H1 (cell line): Measurements from ENCODE around the gene NOL4L. TPM values are rescaled to one million over a fixed set of nuclear protein-coding genes. Genes with fewer than 3 reads are reported as not detected.

Source experiments
- CTCF ChIA-PET: fragments of 300-600 bp; sonication (Branson Sonifier 250); formaldehyde crosslinking; loops from one replicate; lab custom pipeline; 2021; ENCODE audit not compliant: partially characterized antibody; lab: Charles Lee
- POLR2A ChIA-PET: fragments of 300-600 bp; sonication (Branson Sonifier 250); formaldehyde crosslinking; loops from one replicate; lab custom pipeline; 2021; ENCODE audit warnings: inconsistent platforms; ENCODE audit not compliant: partially characterized antibody; lab: Charles Lee
- DNase-seq, 2 experiments: peaks; one replicate each; pipeline versions ENCODE4 v3.0.0 to v3.0.0-alpha.2; 2010 to 2022; ENCODE audit warnings: low spot score in 2 of 2, low read depth in 1 of 2, mixed read lengths in 1 of 2
- FAIRE-seq: peaks from 2 replicates; lab custom pipeline; 2011; peaks lifted over from hg19 to GRCh38; lab: Jason Lieb, UNC
- H2AFZ ChIP-seq: 2 replicates; pipeline ENCODE4 v1.8.1; 2012; ENCODE audit warnings: low read length, inconsistent platforms
- H2AK5ac ChIP-seq: 2 replicates; pipeline ENCODE4 v1.6.1; 2013; ENCODE audit warnings: low read depth, low read length
- H2BK120ac ChIP-seq: replicated peaks from 2 replicates; pipeline ENCODE3; 2013; ENCODE audit warnings: low read depth, low read length, inconsistent platforms
- H2BK12ac ChIP-seq: 2 replicates; pipeline ENCODE4 v1.6.1; 2013; ENCODE audit warnings: low read depth, low read length
- H2BK15ac ChIP-seq: 2 replicates; pipeline ENCODE4 v1.6.1; 2013; ENCODE audit warnings: low read length
- H2BK20ac ChIP-seq: 2 replicates; pipeline ENCODE4 v1.6.1; 2013; ENCODE audit warnings: low read length
- H2BK5ac ChIP-seq: 2 replicates; pipeline ENCODE4 v1.6.1; 2013; ENCODE audit warnings: low read depth, low read length
- H3K14ac ChIP-seq: 2 replicates; pipeline ENCODE4 v1.6.1; 2013; ENCODE audit warnings: inconsistent platforms; ENCODE audit not compliant: insufficient read length
- H3K18ac ChIP-seq: 2 replicates; pipeline ENCODE4 v1.6.1; 2013; ENCODE audit warnings: low read length; ENCODE audit errors: extremely low read depth
- H3K23ac ChIP-seq: 2 replicates; pipeline ENCODE4 v1.6.1; 2013; ENCODE audit warnings: inconsistent platforms; ENCODE audit not compliant: insufficient read length
- H3K23me2 ChIP-seq: 2 replicates; pipeline ENCODE4 v1.6.1; 2013; ENCODE audit warnings: low read depth, low read length
- H3K27ac ChIP-seq: 2 replicates; pipeline ENCODE4 v1.6.1; 2011; ENCODE audit warnings: low read depth, low read length, inconsistent platforms
- H3K27me3 ChIP-seq, 4 experiments: replicated peaks in 1 of 4; 1 replicate in 1 of 4; 2 replicates in 3 of 4; pipeline versions ENCODE4 v1.6.1 to v1.8.1; 2011 to 2013; ENCODE audit warnings: low read length in 3 of 4, mild to moderate bottlenecking in 3 of 4, inconsistent platforms in 2 of 4, mixed read lengths in 2 of 4, moderate library complexity in 1 of 4; ENCODE audit not compliant: control insufficient read depth in 3 of 4, insufficient read depth in 3 of 4; ENCODE audit errors: extremely low read depth in 1 of 4
- H3K36me3 ChIP-seq, 4 experiments: 2 replicates each; pipeline versions ENCODE4 v1.6.1 to v1.8.1; 2011 to 2013; ENCODE audit warnings: mild to moderate bottlenecking in 4 of 4, low read length in 3 of 4, moderate library complexity in 2 of 4, control low read depth in 1 of 4, inconsistent platforms in 1 of 4; ENCODE audit not compliant: insufficient read depth in 4 of 4, control insufficient read depth in 2 of 4
- H3K4ac ChIP-seq: replicated peaks from 2 replicates; pipeline ENCODE3; 2013; ENCODE audit warnings: low read length, low read depth, mixed read lengths, inconsistent platforms; ENCODE audit not compliant: insufficient read length
- H3K4me1 ChIP-seq, 4 experiments: replicated peaks in 1 of 4; 1 replicate in 1 of 4; 2 replicates in 3 of 4; pipeline versions ENCODE4 v1.6.1 to v1.8.1; 2011 to 2013; ENCODE audit warnings: low read length in 3 of 4, inconsistent platforms in 2 of 4, mixed read lengths in 1 of 4; ENCODE audit not compliant: insufficient read depth in 4 of 4, control insufficient read depth in 3 of 4
- H3K4me2 ChIP-seq, 2 experiments: 2 replicates each; pipeline versions ENCODE4 v1.6.1 to v1.8.1; 2011 to 2013; ENCODE audit warnings: low read depth in 2 of 2, low read length in 2 of 2, control low read depth in 1 of 2, inconsistent platforms in 1 of 2, mild to moderate bottlenecking in 1 of 2; ENCODE audit not compliant: insufficient read depth in 1 of 2
- H3K4me3 ChIP-seq, 4 experiments: fragments of 200-600, 300-600 bp in 1 of 4; sonication (generic), shearing (Covaris generic), sonication (Bioruptor Twin) in 1 of 4; 2 replicates each; pipeline versions ENCODE4 v1.5.1 to v1.8.1; 2011 to 2016; ENCODE audit warnings: low read length in 4 of 4, low read depth in 3 of 4, control low read depth in 2 of 4, inconsistent platforms in 2 of 4, mild to moderate bottlenecking in 2 of 4, mixed read lengths in 1 of 4, moderate library complexity in 1 of 4; ENCODE audit not compliant: insufficient read depth in 2 of 4; ENCODE audit errors: extremely low read depth in 1 of 4
- H3K56ac ChIP-seq: replicated peaks from 2 replicates; pipeline ENCODE3; 2013; ENCODE audit warnings: low read depth, mild to moderate bottlenecking, mixed read lengths, low read length, inconsistent platforms; ENCODE audit not compliant: insufficient read length
- H3K79me1 ChIP-seq: 2 replicates; pipeline ENCODE4 v1.6.1; 2013; ENCODE audit warnings: low read depth, low read length, control low read depth
- H3K79me2 ChIP-seq, 2 experiments: 2 replicates each; pipeline versions ENCODE4 v1.6.1 to v1.8.1; 2012 to 2013; ENCODE audit warnings: low read length in 2 of 2, mild to moderate bottlenecking in 2 of 2, inconsistent platforms in 1 of 2; ENCODE audit not compliant: insufficient read depth in 2 of 2, control insufficient read depth in 1 of 2
- H3K9ac ChIP-seq, 4 experiments: replicated peaks in 1 of 4; 1 replicate in 1 of 4; 2 replicates in 3 of 4; pipeline versions ENCODE4 v1.6.1 to v1.8.1; 2011 to 2013; ENCODE audit warnings: low read depth in 3 of 4, low read length in 3 of 4, control low read depth in 2 of 4, mild to moderate bottlenecking in 2 of 4, moderate library complexity in 2 of 4, inconsistent platforms in 1 of 4; ENCODE audit errors: extremely low read depth in 1 of 4
- H3K9me3 ChIP-seq, 2 experiments: 2 replicates each; pipeline versions ENCODE4 v1.6.1 to v1.8.1; 2012 to 2013; ENCODE audit warnings: mild to moderate bottlenecking in 2 of 2, moderate library complexity in 2 of 2, control low read depth in 1 of 2, inconsistent platforms in 1 of 2, low read depth in 1 of 2, low read length in 1 of 2, mixed read lengths in 1 of 2; ENCODE audit not compliant: insufficient read depth in 2 of 2
- H4K20me1 ChIP-seq, 2 experiments: replicated peaks in 1 of 2; 2 replicates each; pipeline versions ENCODE3 to v1.8.1; 2011 to 2013; ENCODE audit warnings: inconsistent platforms in 2 of 2, low read length in 2 of 2, mild to moderate bottlenecking in 1 of 2; ENCODE audit not compliant: insufficient read depth in 2 of 2, control insufficient read depth in 1 of 2
- H4K5ac ChIP-seq: 2 replicates; pipeline ENCODE4 v1.6.1; 2013; ENCODE audit warnings: low read length, low read depth, mixed read lengths, inconsistent platforms; ENCODE audit not compliant: insufficient read length
- H4K8ac ChIP-seq: 2 replicates; pipeline ENCODE4 v1.8.0; 2013; ENCODE audit warnings: mild to moderate bottlenecking, moderate library complexity, low read length, inconsistent platforms; ENCODE audit not compliant: insufficient read depth; ENCODE audit errors: extremely low read depth
- H4K91ac ChIP-seq: replicated peaks from 2 replicates; pipeline ENCODE3; 2013; ENCODE audit warnings: low read length, mixed read lengths, inconsistent platforms; ENCODE audit not compliant: insufficient read length
- CBX8 ChIP-seq: fragments of 300-800, 300-1000 bp; sonication (generic); IDR thresholded peaks from 2 replicates; pipeline ENCODE4 v1.7.1; 2016; ENCODE audit warnings: low read depth, low read length, borderline replicate concordance
- CHD1 ChIP-seq: IDR thresholded peaks from 2 replicates; pipeline ENCODE4 v1.6.1; 2012; ENCODE audit warnings: low read depth, low read length, improper control_type of control experiment
- CREB1 ChIP-seq: IDR thresholded peaks from 2 replicates; pipeline ENCODE4 v1.6.1; 2012; ENCODE audit warnings: inconsistent platforms
- JUN ChIP-seq: IDR thresholded peaks from 2 replicates; pipeline ENCODE4 v1.6.1; 2011; ENCODE audit warnings: low read depth, mild to moderate bottlenecking, improper control_type of control experiment, low read length
- KDM1A ChIP-seq: fragments of 200-600, 300-600 bp; sonication (generic); IDR thresholded peaks from 2 replicates; pipeline ENCODE4 v1.7.1; 2016; ENCODE audit warnings: mild to moderate bottlenecking, low read length, borderline replicate concordance
- NANOG ChIP-seq: IDR thresholded peaks from 2 replicates; pipeline ENCODE4 v1.6.1; 2011; ENCODE audit warnings: low read length, low read depth, mild to moderate bottlenecking, inconsistent platforms; ENCODE audit not compliant: insufficient read depth, poor library complexity, severe bottlenecking
- RFX5 ChIP-seq: IDR thresholded peaks from 2 replicates; pipeline ENCODE4 v1.6.1; 2011; ENCODE audit warnings: low read depth, low read length, improper control_type of control experiment, borderline replicate concordance
- RXRA ChIP-seq: IDR thresholded peaks from 2 replicates; pipeline ENCODE4 v1.6.1; 2011; ENCODE audit warnings: low read depth, mild to moderate bottlenecking, low read length, moderate library complexity; ENCODE audit not compliant: insufficient read depth
- SIX5 ChIP-seq: IDR thresholded peaks from 2 replicates; pipeline ENCODE4 v1.6.1; 2011; ENCODE audit warnings: mild to moderate bottlenecking, low read depth, low read length
- WGBS, 2 experiments: shearing (Covaris generic) in 1 of 2; methylation state at CpG; one replicate each; pipeline versions ENCODE4 v1.1.6 to v1.1.7; 2013 to 2015; ENCODE audit warnings: low lambda C conversion rate in 2 of 2, mixed read lengths in 2 of 2, inconsistent platforms in 1 of 2, low coverage in 1 of 2, missing lambda C conversion rate in 1 of 2; ENCODE audit not compliant: insufficient replicate concordance in 2 of 2, insufficient coverage in 1 of 2, insufficient read length in 1 of 2; ENCODE audit errors: extremely low coverage in 1 of 2, missing lambda C conversion rate in 1 of 2; 5-methylcytosine and 5-hydroxymethylcytosine counted together
- polyA plus RNA-seq, 7 experiments: library from polyadenylated mRNA; depleted of rRNA in 3 of 7; stranded (reverse) in 5 of 7; unstranded in 2 of 7; fragments of >200 nt in 5 of 7; fragments of 200-250 nt in 2 of 7; gene quantifications; 1 replicate in 5 of 7; 2 replicates in 1 of 7; 4 replicates in 1 of 7; pipeline versions ENCODE4 v1.2.1 to v1.2.3, GENCODE V29; 2011 to 2013; ENCODE audit warnings: missing spikeins in 2 of 7, mixed read lengths in 2 of 7
- total RNA-seq: library from RNA; stranded (reverse); fragmentation: NEBNext Ultra II Directional; extraction: Animal tissue kit (Norgen Biotek cat#: 25700); gene quantifications from 2 replicates; pipeline ENCODE4 v1.2.1, GENCODE V29; 2021
- TF ChIP-seq, protein P1 (sequence below): IDR thresholded peaks from 2 replicates; pipeline ENCODE4 v1.6.1; 2011; ENCODE audit warnings: low read depth, mild to moderate bottlenecking, low read length; ENCODE audit not compliant: insufficient read depth

NOL4L gene
- total and polyA plus RNA-seq, 2 of the 8 experiments (the other 6 are each of a cell fraction or from before 2014, with no cell fraction given): 15.3 to 23.7 TPM

DNA sequence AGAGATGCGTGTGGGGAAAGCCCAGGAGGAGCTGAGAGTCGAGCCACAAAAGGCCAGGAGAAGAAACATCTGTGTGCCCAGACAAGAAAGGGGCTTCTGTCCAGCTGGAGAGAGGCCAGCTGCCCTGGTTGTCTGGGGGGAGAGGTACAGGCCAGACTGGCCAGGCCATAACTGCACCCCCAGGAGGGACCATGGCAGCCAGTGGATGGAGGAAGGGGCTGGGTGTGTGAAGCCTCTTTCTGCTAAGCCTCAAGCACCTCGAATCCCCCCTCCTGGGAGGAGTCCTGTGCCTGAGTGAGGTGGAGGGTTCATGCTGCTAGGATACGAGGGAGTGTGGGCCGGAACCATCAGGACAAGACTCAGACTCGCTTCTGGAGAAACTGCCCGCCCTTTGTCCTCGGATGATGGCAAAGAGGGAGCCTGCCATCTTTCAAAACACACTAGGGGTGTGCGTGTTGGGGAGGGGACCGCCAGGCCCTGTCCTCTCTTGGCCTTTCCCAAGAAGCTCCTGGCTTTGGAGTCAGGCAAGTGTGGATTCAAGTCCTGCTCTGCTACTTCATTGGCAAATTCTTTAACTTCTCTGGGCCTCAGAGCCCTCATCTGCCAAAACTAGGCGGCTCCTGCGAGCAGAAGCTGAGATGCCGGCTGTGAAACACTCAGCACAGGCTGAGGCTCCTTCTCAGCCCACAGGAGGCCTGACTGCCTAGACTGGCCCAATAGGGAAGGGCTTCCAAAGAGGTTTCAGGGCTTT is 136.7 kb downstream of the NOL4L start:
- Histone ChIP-seq H3K4ac (no peak overlapping the region), H3K9ac (no peak overlapping the region), H4K8ac (no peak overlapping the region), H3K4me2 (no peak overlapping the region), H2BK5ac (no peak overlapping the region), H3K23me2 (no peaks in the 10 kb centered on the region), H2BK15ac (no peak overlapping the region), H3K9me3 (no peaks in the 10 kb centered on the region), H3K4me1 (peaks cover 0 to 3% (median 2%) of the 10 kb centered on the region in 4 experiments; a peak in 3 of 7 replicates), H2AK5ac (no peak overlapping the region), H3K79me2 (no peaks in the 10 kb centered on the region), H4K5ac (no peak overlapping the region), H3K23ac (no peak overlapping the region), H4K91ac (no peak overlapping the region), H3K36me3 (peaks cover 13 to 43% (median 30%) of the 10 kb centered on the region in 4 experiments; a peak in 7 of 8 replicates), H3K4me3 (no peak overlapping the region), H3K27ac (no peak overlapping the region), H3K14ac (no peak overlapping the region), H3K27me3 (no peaks in the 10 kb centered on the region), H3K79me1 (no peaks in the 10 kb centered on the region), H3K18ac (no peak overlapping the region), H2BK120ac (no peak overlapping the region), H2BK20ac (no peak overlapping the region), H2BK12ac (no peak overlapping the region), H3K56ac (no peak overlapping the region), H4K20me1 (peaks cover 2 to 9% of the 10 kb centered on the region in 2 experiments), H2AFZ (no peak overlapping the region)
- WGBS, 2 experiments: 93% methylated on average over 13 of the region's 13 CpGs; no CpG with 5 or more reads in 1 of the 2 experiments
- ChIA-PET CTCF (interaction anchor here (0.8 to 1.6 kb wide), 8 partner anchors 8 to 74 kb away, joined by 4 to 8 read pairs (median 4); no protein-coding TSS in a partner anchor), POLR2A (no interaction called here)
- no peak for FAIRE-seq
- DNase-seq: no peak
- TF ChIP-seq CREB1 (no peak), CBX8 (no peak), NANOG (no peak), RXRA (no peak), JUN (no peak), CHD1 (no peak), KDM1A (no peak), RFX5 (no peak), SIX5 (no peak)
- TF ChIP-seq, protein P1, sequence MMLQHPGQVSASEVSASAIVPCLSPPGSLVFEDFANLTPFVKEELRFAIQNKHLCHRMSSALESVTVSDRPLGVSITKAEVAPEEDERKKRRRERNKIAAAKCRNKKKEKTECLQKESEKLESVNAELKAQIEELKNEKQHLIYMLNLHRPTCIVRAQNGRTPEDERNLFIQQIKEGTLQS: no peak
